K562 (cell line): ENCODE data around the gene ADAT1. TPM values are rescaled to one million over a fixed set of nuclear protein-coding genes. Genes with fewer than 3 reads are reported as not detected.

Experiments
- CCAR2 ChIP-seq: fragments of 200-400 bp; formaldehyde crosslinking; IDR thresholded peaks from 2 replicates; pipeline ENCODE4 v1.6.1; 2017; ENCODE audit warnings: mild to moderate bottlenecking, low read depth, low read length
- CEBPB ChIP-seq: fragments of 450-650 bp; IDR thresholded peaks from 2 replicates; pipeline ENCODE4 v1.6.1; 2016; ENCODE audit warnings: missing genetic modification characterization, missing compliant biosample characterization
- ETS2 ChIP-seq: IDR thresholded peaks from 2 replicates; pipeline ENCODE4 v1.6.1; 2016; ENCODE audit warnings: borderline replicate concordance, missing genetic modification characterization, mild to moderate bottlenecking, moderate library complexity, missing compliant biosample characterization; ENCODE audit not compliant: poor library complexity, severe bottlenecking
- HNRNPK ChIP-seq: fragments of 200-400 bp; formaldehyde crosslinking; IDR thresholded peaks from one replicate; pipeline ENCODE4 v1.6.1; 2018; ENCODE audit warnings: mild to moderate bottlenecking, low read depth, low read length; ENCODE audit not compliant: poor library complexity, severe bottlenecking
- HSF4 ChIP-seq: fragments of 250-450 bp; sonication (Bioruptor Pico); IDR thresholded peaks from 2 replicates; pipeline ENCODE4 v2.1.2; 2022; ENCODE audit warnings: mild to moderate bottlenecking, moderate library complexity, borderline replicate concordance
- IRF2 ChIP-seq: sonication (generic); formaldehyde crosslinking; IDR thresholded peaks from 2 replicates; pipeline ENCODE4 v1.8.1; 2022; ENCODE audit warnings: mild to moderate bottlenecking, missing genetic modification reagents
- NR1H2 ChIP-seq: sonication (generic); formaldehyde crosslinking; IDR thresholded peaks from 2 replicates; pipeline ENCODE4 v1.4.0; 2020; ENCODE audit warnings: mild to moderate bottlenecking, missing genetic modification reagents
- NR3C1 ChIP-seq: sonication (generic); formaldehyde crosslinking; IDR thresholded peaks from 2 replicates; pipeline ENCODE4 v1.8.1; 2022; ENCODE audit warnings: missing genetic modification reagents
- PHB ChIP-seq: fragments of 250-450 bp; sonication (Bioruptor Pico); IDR thresholded peaks from 2 replicates; pipeline ENCODE4 v1.5.0; 2021
- RBM17 ChIP-seq: fragments of 200-400 bp; formaldehyde crosslinking; IDR thresholded peaks from 2 replicates; pipeline ENCODE4 v1.6.1; 2017; ENCODE audit warnings: low read depth, mild to moderate bottlenecking, low read length, borderline replicate concordance
- TAF7 ChIP-seq: fragments of 450-650 bp; IDR thresholded peaks from 2 replicates; pipeline ENCODE4 v1.6.1; 2016; ENCODE audit warnings: missing genetic modification characterization, missing compliant biosample characterization
- ZC3H11A ChIP-seq: IDR thresholded peaks from 2 replicates; pipeline ENCODE4 v1.6.1; 2012; ENCODE audit warnings: low read depth, low read length, improper control_type of control experiment
- ZNF217 ChIP-seq: sonication (generic); formaldehyde crosslinking; IDR thresholded peaks from 2 replicates; pipeline ENCODE4 v1.8.0; 2022; ENCODE audit warnings: mild to moderate bottlenecking, missing genetic modification reagents
- ZNF778 ChIP-seq: fragments of 450-650 bp; formaldehyde crosslinking; IDR thresholded peaks from 2 replicates; pipeline ENCODE4 v1.4.0; 2020; ENCODE audit warnings: mild to moderate bottlenecking, moderate library complexity
- ZNF79 ChIP-seq: fragments of 250-450 bp; sonication (Bioruptor Pico); IDR thresholded peaks from 2 replicates; pipeline ENCODE4 v1.4.0; 2020; ENCODE audit warnings: low read depth, mild to moderate bottlenecking, moderate library complexity
- polyA plus RNA-seq, 8 experiments: library from polyadenylated mRNA; depleted of rRNA in 4 of 8; stranded (reverse) in 5 of 8; unstranded in 3 of 8; fragments of >200 nt; fragmentation: Nextera tagmentation in 2 of 8; fragmentation: Illumina TruSeq in 1 of 8; extraction: Ambion mirVana in 2 of 8; extraction: Trizol in 1 of 8; gene quantifications; 2 replicates each; pipeline versions ENCODE4 v1.2.1 to v1.2.3, GENCODE V29; 2011 to 2014; ENCODE audit warnings: inconsistent platforms in 1 of 8, missing spikeins in 1 of 8
- total RNA-seq, 7 experiments: library from RNA; depleted of rRNA in 6 of 7; stranded (reverse); fragments of >200 nt in 6 of 7; fragmentation: Illumina TruSeq in 2 of 7; extraction: Trizol in 2 of 7; gene quantifications; 2 replicates each; pipeline versions ENCODE4 v1.2.1 to v1.2.3, GENCODE V29; 2011 to 2021; ENCODE audit warnings: low replicate concordance in 1 of 7
- TF ChIP-seq, protein P1 (sequence below): fragments of 450-650 bp; formaldehyde crosslinking; IDR thresholded peaks from 2 replicates; pipeline ENCODE4 v1.4.0; 2020; ENCODE audit warnings: mild to moderate bottlenecking, moderate library complexity
- TF ChIP-seq, protein P2 (sequence below): fragments of 250-450 bp; sonication (Bioruptor Pico); IDR thresholded peaks from 2 replicates; pipeline ENCODE4 v1.8.0; 2021; ENCODE audit warnings: borderline replicate concordance, mild to moderate bottlenecking, moderate library complexity; ENCODE audit not compliant: poor library complexity, severe bottlenecking
- TF ChIP-seq, protein P3 (sequence below), 2 experiments: fragments of 450-650 bp in 1 of 2; IDR thresholded peaks; 2 replicates each; pipeline ENCODE4 v1.6.1; 2011 to 2017; ENCODE audit warnings: low read depth in 2 of 2, antibody characterized with exemption in 1 of 2, borderline replicate concordance in 1 of 2, low read length in 1 of 2, mild to moderate bottlenecking in 1 of 2, mixed read lengths in 1 of 2; ENCODE audit not compliant: control insufficient read depth in 1 of 2
- TF ChIP-seq, protein P4 (sequence below), 3 experiments: fragments of 200-800 bp in 1 of 3; sonication (Bioruptor generic) in 1 of 3; sonication (generic) in 1 of 3; formaldehyde crosslinking in 1 of 3; IDR thresholded peaks; 2 replicates each; pipeline versions ENCODE4 v1.6.1 to v1.8.0; 2016 to 2022; ENCODE audit warnings: mild to moderate bottlenecking in 2 of 3, missing compliant biosample characterization in 2 of 3, missing genetic modification characterization in 2 of 3, missing genetic modification reagents in 1 of 3

Gene ADAT1
- total and polyA plus RNA-seq, 9 of the 15 experiments (the other 6 are each of a cell fraction or from before 2014, with no cell fraction given), result 16.0 to 36.7 (median 28.2) TPM

DNA sequence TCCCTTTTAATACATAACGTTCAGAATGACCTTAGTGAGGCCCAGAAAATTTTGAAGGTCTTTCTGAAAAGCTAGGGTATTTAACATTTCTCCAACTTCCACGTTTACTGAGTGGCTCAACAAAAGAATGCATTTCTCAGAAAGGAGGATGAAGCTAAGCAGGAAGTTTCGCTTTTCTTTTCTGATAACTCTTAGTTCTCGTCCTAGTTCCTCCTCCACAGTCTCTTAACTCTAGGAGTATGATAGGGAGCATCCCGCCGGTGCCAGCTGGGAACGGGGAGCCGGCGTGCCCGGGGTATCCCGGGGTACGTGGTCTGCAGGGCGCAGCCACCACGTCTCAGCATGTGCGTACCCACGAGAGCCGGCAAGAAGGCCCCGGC, 24.0 kb upstream of the ADAT1 start (continued):
- TF ChIP-seq NR3C1 (CRISPR knock-in tag), result no peak
- TF ChIP-seq PHB (CRISPR knock-in tag), result no peak
- TF ChIP-seq, protein P1, sequence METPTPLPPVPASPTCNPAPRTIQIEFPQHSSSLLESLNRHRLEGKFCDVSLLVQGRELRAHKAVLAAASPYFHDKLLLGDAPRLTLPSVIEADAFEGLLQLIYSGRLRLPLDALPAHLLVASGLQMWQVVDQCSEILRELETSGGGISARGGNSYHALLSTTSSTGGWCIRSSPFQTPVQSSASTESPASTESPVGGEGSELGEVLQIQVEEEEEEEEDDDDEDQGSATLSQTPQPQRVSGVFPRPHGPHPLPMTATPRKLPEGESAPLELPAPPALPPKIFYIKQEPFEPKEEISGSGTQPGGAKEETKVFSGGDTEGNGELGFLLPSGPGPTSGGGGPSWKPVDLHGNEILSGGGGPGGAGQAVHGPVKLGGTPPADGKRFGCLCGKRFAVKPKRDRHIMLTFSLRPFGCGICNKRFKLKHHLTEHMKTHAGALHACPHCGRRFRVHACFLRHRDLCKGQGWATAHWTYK, result 0 out of 2 replicates have a peak, but pooled peaks have one; percentile 28
- no peak for TF ChIP-seq ZNF778 (CRISPR knock-in tag)
- TF ChIP-seq ZNF79 (CRISPR knock-in tag), result 0 out of 2 replicates have a peak, but pooled peaks have one; percentile 30
- no peak for TF ChIP-seq ZNF217 (CRISPR knock-in tag)
- TF ChIP-seq ZC3H11A, result 0 out of 2 replicates have a peak, but pooled peaks have one; percentile 1
- TF ChIP-seq ETS2 (tag), result no peak
- TF ChIP-seq CEBPB (tag), result no peak
- TF ChIP-seq, protein P2, sequence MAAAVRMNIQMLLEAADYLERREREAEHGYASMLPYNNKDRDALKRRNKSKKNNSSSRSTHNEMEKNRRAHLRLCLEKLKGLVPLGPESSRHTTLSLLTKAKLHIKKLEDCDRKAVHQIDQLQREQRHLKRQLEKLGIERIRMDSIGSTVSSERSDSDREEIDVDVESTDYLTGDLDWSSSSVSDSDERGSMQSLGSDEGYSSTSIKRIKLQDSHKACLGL (CRISPR knock-in tag), result peak; percentile 59
- TF ChIP-seq, protein P3, sequence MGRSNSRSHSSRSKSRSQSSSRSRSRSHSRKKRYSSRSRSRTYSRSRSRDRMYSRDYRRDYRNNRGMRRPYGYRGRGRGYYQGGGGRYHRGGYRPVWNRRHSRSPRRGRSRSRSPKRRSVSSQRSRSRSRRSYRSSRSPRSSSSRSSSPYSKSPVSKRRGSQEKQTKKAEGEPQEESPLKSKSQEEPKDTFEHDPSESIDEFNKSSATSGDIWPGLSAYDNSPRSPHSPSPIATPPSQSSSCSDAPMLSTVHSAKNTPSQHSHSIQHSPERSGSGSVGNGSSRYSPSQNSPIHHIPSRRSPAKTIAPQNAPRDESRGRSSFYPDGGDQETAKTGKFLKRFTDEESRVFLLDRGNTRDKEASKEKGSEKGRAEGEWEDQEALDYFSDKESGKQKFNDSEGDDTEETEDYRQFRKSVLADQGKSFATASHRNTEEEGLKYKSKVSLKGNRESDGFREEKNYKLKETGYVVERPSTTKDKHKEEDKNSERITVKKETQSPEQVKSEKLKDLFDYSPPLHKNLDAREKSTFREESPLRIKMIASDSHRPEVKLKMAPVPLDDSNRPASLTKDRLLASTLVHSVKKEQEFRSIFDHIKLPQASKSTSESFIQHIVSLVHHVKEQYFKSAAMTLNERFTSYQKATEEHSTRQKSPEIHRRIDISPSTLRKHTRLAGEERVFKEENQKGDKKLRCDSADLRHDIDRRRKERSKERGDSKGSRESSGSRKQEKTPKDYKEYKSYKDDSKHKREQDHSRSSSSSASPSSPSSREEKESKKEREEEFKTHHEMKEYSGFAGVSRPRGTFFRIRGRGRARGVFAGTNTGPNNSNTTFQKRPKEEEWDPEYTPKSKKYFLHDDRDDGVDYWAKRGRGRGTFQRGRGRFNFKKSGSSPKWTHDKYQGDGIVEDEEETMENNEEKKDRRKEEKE (IDR thresholded peaks at IDR 0.05; ENCODE audit: borderline replicate concordance in 1 of 2, control insufficient read depth in 1 of 2, low read depth in 2 of 2, low read length in 1 of 2), result no peak
- TF ChIP-seq CCAR2, result no peak
- TF ChIP-seq RBM17, result no peak
- no peak for TF ChIP-seq HNRNPK
- TF ChIP-seq, protein P4, sequence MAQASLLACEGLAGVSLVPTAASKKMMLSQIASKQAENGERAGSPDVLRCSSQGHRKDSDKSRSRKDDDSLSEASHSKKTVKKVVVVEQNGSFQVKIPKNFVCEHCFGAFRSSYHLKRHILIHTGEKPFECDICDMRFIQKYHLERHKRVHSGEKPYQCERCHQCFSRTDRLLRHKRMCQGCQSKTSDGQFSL (CRISPR knock-in tag; IDR thresholded peaks at IDR 0.05), result no peak
- TF ChIP-seq, protein P4 (tag; IDR thresholded peaks at IDR 0.05), result no peak
- 0 out of 2 replicates have a peak, but pooled peaks have one; percentile 39 for TF ChIP-seq NR1H2 (CRISPR knock-in tag)
- TF ChIP-seq TAF7 (tag), result 0 out of 2 replicates have a peak, but pooled peaks have one; percentile 73
- no peak for TF ChIP-seq HSF4 (CRISPR knock-in tag)
- TF ChIP-seq IRF2, result no peak
